SH-SY5Y (cell line): ENCODE data around the gene NAGA.

Experiments
- GATA2 ChIP-seq: IDR thresholded peaks from 2 replicates; pipeline ENCODE4 v1.6.1; 2011; ENCODE audit warnings: mild to moderate bottlenecking, low read depth, low read length
- GATA3 ChIP-seq: IDR thresholded peaks from 2 replicates; pipeline ENCODE4 v1.6.1; 2011; ENCODE audit warnings: low read depth, mild to moderate bottlenecking, low read length, moderate library complexity

Gene NAGA

GRCh38 chr22:42070517-42071422, at the start of gene NAGA:
NAGA (minus strand) TSS chr22:42070812; CDS start chr22:42070297, 515 bp downstream.
- TF ChIP-seq GATA3 = no peak
- no peak for TF ChIP-seq GATA2

DNA sequence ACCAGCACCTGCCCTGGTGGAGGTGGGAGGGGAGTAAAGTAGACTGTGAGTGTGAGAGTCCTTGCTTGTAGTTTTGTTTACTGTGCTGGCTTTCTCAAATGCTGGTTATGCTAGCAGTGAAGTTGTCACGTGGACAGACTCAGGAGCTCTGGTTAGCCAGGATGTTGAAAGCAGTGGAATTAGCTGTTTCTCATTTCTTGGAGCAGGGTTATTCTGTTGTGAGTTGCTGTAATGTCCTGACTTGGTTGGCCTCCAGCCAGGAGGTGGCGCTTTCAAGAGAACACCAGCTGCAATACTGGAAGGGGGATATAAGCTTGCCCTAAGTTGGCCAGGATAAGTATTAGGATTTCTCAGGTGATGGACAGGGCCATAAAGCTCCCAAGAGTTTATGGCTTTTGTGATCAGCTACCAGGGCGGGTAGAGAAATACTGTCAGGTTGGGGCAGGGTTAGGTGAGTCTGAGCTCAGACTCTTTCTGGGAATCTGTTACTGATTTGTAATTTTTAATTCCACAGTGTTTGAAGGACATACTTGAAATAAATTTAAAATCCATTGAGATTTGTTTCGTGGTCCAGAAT, 46.3 kb upstream of the NAGA start:
- TF ChIP-seq GATA2 (no peak), GATA3 (no peak)

DNA sequence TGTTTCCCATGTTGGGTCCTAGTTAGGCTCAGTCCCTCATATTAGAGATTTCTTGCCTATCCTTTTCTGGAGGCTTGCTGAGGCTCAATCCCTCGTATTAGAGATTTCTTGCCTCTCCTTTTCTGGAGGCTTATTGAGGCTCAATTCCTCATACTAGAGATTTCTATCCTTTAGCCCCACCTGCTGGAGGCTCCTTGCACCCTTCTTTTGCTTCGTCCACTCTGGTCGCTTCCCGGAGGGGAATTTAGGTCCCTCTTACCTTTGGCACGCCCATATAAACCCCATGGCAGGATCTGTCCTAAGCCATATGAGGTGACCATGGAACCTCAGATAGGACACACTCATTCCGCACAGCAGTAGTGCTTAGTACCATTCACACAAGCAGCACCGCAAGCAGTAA, 44.1 kb upstream of the NAGA start:
- TF ChIP-seq GATA3 = no peak
- TF ChIP-seq GATA2 = no peak

DNA sequence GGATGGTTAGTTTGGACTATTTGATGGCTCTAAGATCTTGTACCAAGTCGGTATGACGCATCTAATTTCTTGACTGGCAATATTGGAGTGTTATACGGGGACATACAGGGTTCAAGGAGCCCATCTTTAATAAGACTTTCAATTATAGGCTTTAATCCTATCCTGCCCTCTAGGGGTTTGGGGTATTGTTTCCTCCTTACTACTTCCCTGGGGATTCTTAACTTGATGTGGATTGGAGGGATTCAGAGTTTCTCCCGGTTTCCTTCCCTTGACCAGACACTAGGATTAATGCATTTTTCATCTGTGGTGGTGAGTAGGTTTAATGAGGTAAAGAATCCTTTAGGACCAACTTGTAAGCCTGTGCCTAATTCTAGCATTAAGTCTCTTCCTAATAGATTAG, 41.2 kb upstream of the NAGA start:
- no peak for TF ChIP-seq GATA2
- no peak for TF ChIP-seq GATA3

GRCh38 chr22:42108848-42109247, 38.2 kb upstream of the NAGA start:
- TF ChIP-seq GATA3 = no peak
- TF ChIP-seq GATA2 = no peak

DNA sequence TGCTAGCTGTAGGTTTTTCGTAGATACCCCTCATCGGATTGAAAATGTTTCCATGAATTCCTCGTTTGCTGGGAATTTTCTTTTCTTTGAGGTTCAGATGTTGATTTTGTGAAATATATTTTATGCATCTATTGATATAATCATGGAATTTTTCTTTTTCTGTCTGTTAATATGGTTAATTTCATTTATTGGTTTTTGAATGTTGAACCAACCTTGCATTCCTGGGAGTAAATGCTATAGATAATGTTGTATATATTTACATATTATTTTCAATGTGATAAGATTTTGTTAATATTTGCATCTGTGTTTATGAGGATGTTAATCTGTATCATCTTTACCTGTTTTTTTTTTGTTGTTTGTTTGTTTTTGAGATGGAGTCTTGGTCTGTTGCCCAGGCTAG, 30.6 kb upstream of the NAGA start:
- TF ChIP-seq GATA2 (no peak), GATA3 (no peak)

- TF ChIP-seq GATA2 (no peak), GATA3 (no peak)
These were observed 20.8 kb upstream of the NAGA start for GRCh38 chr22:42091455-42091782.

DNA sequence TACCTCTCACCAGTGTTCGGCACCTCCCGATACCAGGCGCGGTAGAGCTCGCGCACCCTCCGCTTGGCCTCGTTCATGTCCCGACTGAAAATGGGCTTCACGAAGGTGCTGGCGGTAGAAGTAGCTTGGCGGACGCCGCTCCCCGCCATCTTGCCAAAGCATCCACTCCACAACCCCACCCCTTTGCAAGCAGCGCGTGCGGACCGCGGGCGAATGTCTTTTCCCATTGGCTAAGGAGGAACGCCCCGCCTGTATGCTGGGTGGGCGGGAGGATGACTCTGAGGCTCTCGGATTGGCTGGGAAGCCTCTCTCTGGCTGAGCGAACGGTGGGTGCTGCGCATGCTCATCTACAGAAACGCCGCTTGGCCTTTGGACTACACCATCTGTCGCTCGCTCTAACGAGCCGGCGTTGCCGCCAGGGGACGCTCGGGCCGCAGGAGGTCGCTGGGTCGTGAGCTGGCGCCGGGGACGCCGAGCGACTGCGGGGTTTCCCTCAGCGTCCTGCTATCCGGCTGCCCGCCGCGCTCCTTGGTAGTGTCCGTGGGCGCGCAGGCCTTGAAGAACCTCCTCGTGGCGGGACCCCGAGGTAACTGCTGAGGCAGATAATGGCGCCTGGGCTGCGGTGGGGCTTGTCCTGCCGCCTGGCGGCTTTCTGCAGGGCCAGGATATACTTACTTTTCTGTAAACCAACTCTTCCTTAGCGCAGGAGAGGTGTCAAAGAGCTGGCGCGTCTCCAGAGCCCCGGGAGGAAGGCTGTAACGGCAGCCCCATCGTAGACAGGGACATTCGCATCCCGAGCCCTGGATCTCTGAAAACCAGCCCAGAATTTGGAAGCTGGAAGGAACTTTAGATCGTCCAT, 20.2 kb upstream of the NAGA start, which contains the start of gene NDUFA6:
TSS of gene NDUFA6 (minus strand) at position 177 of the 859 bp plus-strand sequence. CDS start at position 149, 28 bp downstream.
- no peak for TF ChIP-seq GATA3
- TF ChIP-seq GATA2 = no peak

DNA sequence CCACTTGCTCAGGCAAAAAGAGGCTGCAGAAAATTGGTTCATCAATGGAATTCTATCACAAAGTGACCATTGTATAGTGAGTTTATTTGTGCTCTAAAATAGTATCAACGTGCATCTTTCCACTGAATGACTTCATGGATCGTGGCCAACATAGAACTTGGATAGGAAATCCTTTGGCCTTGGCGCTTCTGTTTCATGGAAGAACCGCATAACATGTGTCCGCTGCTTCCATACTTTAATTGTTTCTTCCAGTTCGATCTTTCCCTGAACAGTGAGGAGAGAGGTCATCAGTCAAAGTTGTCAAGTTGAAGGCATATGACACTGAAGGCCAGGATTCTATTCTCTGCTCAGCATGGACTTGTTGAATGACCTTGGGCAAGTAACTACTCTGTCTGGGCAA, 15.4 kb upstream of the NAGA start:
- TF ChIP-seq GATA3 (no peak), GATA2 (no peak)

DNA sequence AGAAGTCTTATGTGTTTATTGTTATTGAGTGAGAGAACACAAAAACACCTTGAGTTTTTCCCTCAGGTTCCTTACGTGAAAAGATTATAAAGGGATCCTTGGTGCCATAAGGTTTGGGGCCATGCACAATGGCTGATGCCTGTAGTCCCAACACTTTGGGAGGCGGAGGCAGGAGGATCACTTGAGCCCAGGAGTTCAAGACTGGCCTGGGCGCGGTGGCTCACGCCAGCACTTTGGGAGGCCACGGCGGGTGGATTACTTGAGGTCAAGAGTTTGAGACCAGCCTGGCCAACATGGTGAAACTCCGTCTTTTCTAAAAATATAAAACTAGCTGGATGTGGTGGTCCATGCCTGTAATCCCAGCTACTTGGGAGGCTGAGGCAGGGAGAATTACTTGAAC, 14.3 kb upstream of the NAGA start:
- TF ChIP-seq GATA2 = no peak
- TF ChIP-seq GATA3 = no peak

GRCh38 chr22:42083119-42083518, 12.5 kb upstream of the NAGA start:
- TF ChIP-seq GATA3 = no peak
- no peak for TF ChIP-seq GATA2

DNA sequence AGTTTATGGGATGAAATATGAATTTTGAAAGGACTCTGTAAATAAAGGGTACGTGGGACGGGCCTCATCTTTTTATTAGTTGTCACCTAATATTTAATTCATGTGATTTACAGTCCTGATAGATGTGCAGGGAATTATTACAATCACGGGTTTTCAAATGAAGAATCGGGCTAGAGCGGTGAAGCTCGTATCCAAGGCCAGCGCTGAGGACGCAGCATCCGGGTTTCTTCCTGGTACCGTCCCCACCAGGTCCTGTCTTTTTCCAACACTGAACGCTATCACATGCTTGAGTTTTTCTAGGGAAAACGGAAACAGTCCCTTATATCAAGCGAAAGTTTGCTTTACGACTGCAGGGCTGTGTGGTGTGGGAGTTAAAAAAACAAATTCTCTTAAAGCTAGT, 9.7 kb upstream of the NAGA start:
- TF ChIP-seq GATA2 = no peak
- TF ChIP-seq GATA3 = no peak

DNA sequence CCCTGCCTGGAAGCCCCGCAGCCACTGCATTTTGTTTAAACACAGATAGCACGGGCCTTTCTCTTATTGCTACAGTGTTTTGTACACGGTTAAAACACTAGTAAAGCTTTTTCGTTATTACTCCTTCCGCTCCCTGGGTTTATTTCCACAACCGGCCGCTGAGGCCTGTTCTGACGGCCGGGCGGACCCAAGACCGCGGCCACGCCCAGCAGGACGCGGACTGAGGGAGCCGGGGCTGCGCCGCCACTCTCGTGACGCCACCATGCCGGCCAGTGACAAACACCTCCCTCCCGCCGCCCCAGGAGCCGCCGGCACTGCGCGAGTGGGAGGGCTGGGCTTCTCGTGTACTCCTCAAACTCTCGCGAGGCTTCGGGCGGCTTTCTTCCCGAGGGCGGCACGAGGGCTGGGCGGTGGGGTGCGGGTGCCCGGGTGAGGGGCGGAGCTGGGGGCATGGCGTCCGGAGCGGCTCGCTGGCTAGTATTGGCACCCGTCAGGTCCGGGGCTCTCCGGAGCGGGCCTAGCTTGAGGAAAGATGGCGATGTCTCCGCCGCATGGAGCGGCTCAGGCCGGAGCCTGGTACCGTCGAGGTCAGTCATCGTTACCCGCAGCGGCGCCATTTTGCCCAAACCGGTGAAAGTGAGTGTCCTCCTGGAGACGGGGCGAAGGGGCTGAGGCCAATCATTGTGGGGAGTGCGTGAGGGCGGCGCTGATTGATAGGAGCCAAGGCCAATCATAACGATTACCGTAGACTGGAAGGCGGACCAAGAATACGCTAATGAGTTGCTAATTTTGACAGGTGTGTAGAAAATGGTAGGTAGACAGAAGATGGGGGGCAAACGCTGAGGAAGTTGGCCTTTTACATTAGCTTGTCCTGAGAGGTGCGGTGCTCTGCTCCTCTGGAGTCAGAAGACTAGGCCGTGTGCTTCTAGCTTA, 9.0 kb upstream of the NAGA start, which contains the start of gene SMDT1:
TSS of gene SMDT1 (plus strand) at position 382 of the 933 bp plus-strand sequence. CDS start at position 451, 69 bp downstream.
- no peak for TF ChIP-seq GATA2
- no peak for TF ChIP-seq GATA3

DNA sequence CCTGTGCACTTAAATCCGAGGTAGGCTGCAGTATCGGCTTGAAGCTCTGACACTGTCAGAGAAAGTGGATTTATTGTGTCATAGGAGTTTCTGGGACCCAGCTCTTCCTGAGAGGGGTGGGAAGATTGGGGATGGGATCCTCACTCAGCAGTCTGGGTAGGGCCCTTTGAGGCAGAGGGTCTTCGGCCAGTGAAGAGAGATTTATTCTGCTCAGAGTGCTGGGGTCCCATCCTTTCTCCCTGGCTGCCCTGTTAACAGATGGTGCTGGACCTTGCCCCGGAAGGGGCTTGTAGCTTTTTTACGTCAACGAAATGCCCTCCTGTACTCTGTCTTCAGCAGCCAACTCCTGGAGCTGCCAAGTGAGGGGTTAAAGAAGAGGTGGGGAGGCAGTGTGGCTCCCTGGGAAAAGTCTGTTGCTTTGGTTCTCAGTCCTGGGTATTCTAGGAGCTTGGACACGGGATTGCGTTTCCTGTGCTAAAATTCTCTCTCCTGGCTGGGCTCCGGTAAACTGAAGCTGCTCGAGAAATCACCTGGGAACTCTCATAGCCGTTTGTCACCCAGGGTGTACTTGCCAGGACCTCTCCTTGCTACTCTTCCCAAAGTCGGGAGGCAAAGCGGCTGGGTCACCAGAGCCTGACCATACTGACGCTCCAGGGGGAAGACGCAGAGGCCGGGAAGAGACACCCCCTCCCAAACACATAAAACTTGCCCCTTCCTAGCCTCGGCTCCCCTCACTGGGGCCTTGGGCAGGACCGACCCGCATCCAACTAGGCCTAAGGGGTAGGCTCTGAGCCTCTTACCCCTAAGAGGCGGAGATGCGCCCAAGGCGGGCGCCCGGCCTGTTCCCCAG, 8.1 kb upstream of the NAGA start:
- TF ChIP-seq GATA2 (no peak), GATA3 (no peak)
